Myometrial cell (primary cell): ENCODE data around the gene CASP3. TPM values are rescaled to one million over a fixed set of nuclear protein-coding genes. Genes with fewer than 3 reads are reported as not detected.

Source experiments
- total RNA-seq: library from RNA; depleted of rRNA; stranded (reverse); fragments of >200 nt; gene quantifications from 2 replicates; pipeline ENCODE4 v1.2.3, GENCODE V29; 2015

Gene CASP3
- 27.7 and 35.4 TPM in 2 replicates for total RNA-seq

GRCh38 chr4:184649026-184649970 lies at the start of gene CASP3, which contains the start of gene PRIMPOL:
Gene CASP3 (minus strand): TSS chr4:184649447. CDS start chr4:184638453, 10,994 bp downstream.
Gene PRIMPOL (plus strand): TSS chr4:184649738. CDS start chr4:184657141, 7,403 bp downstream.

Other genes with a start within 250 kb of the CASP3 start
- gene IRF2, start 174.9 kb downstream of the CASP3 start, total RNA-seq: 17.6 and 24.6 TPM in 2 replicates
- 13.5 and 17.7 TPM in 2 replicates for gene PRIMPOL, start 291 bp upstream of the CASP3 start, total RNA-seq
- gene CENPU, start 84.6 kb upstream of the CASP3 start, total RNA-seq: 17.3 and 22.2 TPM in 2 replicates
- 38.5 and 39.2 TPM in 2 replicates for gene ACSL1, start 176.5 kb upstream of the CASP3 start, total RNA-seq